HepG2 (cell line): Measurements from ENCODE around the gene MTA3. TPM values are rescaled to one million over a fixed set of nuclear protein-coding genes. Genes with fewer than 3 reads are reported as not detected.

Experiments used
- ATAC-seq: fragments of 200-7000 bp; cut with Tn5 transposase; 3 replicates; pipeline ENCODE4 v1.9.1; 2020; ENCODE audit warnings: mild to moderate bottlenecking, moderate library complexity
- BruUV-seq: library from RNA; stranded (reverse); fragments of 400-500 nt; replicated peaks from 2 replicates; lab custom pipeline; 2021; lab: Mats Ljungman, UMichigan
- CTCF ChIA-PET: fragments of 300-600 bp; formaldehyde crosslinking; extraction: SDS; loops from one replicate; lab custom pipeline; 2021; ENCODE audit warnings: low total read pairs, inconsistent platforms, low intra/inter-chr PET ratio; lab: Yijun Ruan, JAX
- POLR2A ChIA-PET: fragments of 350-600 bp; sonication (Branson Sonifier 250); formaldehyde crosslinking; loops from one replicate; lab custom pipeline; 2020; ENCODE audit warnings: antibody characterized with exemption, inconsistent platforms; lab: Yijun Ruan, JAX
- DNase-seq: peaks from one replicate; pipeline ENCODE4 v3.0.0-alpha.2; 2015; ENCODE audit warnings: low spot score
- FAIRE-seq: peaks from 3 replicates; lab custom pipeline; 2011; peaks lifted over from hg19 to GRCh38; lab: Jason Lieb, UNC
- H2AFZ ChIP-seq: one replicate; pipeline ENCODE4 v1.6.1; 2011; ENCODE audit warnings: low read length, inconsistent platforms
- H3K27ac ChIP-seq: fragments of 300-600 bp; 3 replicates; pipeline ENCODE4 v1.8.0; 2011; ENCODE audit warnings: mixed run types, mild to moderate bottlenecking, mixed read lengths, low read length, inconsistent platforms; ENCODE audit not compliant: insufficient read depth; ENCODE audit errors: extremely low read length
- H3K27me3 ChIP-seq, 2 experiments: fragments of 200-600 bp in 1 of 2; 2 replicates in 1 of 2; 3 replicates in 1 of 2; pipeline versions ENCODE4 v1.6.0 to v1.8.0; 2011; ENCODE audit warnings: low read length in 2 of 2, mild to moderate bottlenecking in 2 of 2, moderate library complexity in 2 of 2, inconsistent platforms in 1 of 2; ENCODE audit not compliant: insufficient read depth in 2 of 2, control insufficient read depth in 1 of 2
- H3K36me3 ChIP-seq, 2 experiments: fragments of 200-600 bp in 1 of 2; replicated peaks in 1 of 2; 2 replicates in 1 of 2; 3 replicates in 1 of 2; pipeline versions ENCODE4 v1.5.1 to v1.8.0; 2011; ENCODE audit warnings: low read length in 2 of 2, inconsistent platforms in 1 of 2; ENCODE audit not compliant: insufficient read depth in 2 of 2, control insufficient read depth in 1 of 2
- H3K4me1 ChIP-seq: 2 replicates; pipeline ENCODE4 v1.5.1; 2012; ENCODE audit warnings: low read length, inconsistent platforms; ENCODE audit not compliant: insufficient read depth
- H3K4me2 ChIP-seq: 2 replicates; pipeline ENCODE4 v1.6.0; 2011; ENCODE audit warnings: low read depth, low read length, inconsistent platforms
- H3K4me3 ChIP-seq, 3 experiments: fragments of 200-600 bp in 1 of 3; sonication (generic), shearing (Covaris generic) in 1 of 3; replicated peaks in 1 of 3; 2 replicates each; pipeline ENCODE4 v1.5.1; 2011 to 2016; ENCODE audit warnings: low read length in 3 of 3, inconsistent platforms in 2 of 3, low read depth in 2 of 3, mild to moderate bottlenecking in 2 of 3, control low read depth in 1 of 3, mixed read lengths in 1 of 3; ENCODE audit not compliant: insufficient read depth in 1 of 3
- H3K79me2 ChIP-seq: one replicate; pipeline ENCODE4 v1.6.1; 2011; ENCODE audit warnings: low read length, inconsistent platforms; ENCODE audit not compliant: insufficient read depth
- H3K9ac ChIP-seq: 2 replicates; pipeline ENCODE4 v1.6.0; 2011; ENCODE audit warnings: mild to moderate bottlenecking, low read depth, low read length, inconsistent platforms; ENCODE audit not compliant: insufficient read depth
- H3K9me3 ChIP-seq: 2 replicates; pipeline ENCODE4 v1.5.1; 2012; ENCODE audit warnings: mild to moderate bottlenecking, low read length
- H4K20me1 ChIP-seq: 2 replicates; pipeline ENCODE4 v1.6.0; 2011; ENCODE audit warnings: inconsistent platforms, mild to moderate bottlenecking, low read length, moderate library complexity; ENCODE audit not compliant: insufficient read depth
- ATF7-NPFF ChIP-seq: sonication (generic); formaldehyde crosslinking; IDR thresholded peaks from 2 replicates; pipeline ENCODE4 v1.8.1; 2023; ENCODE audit warnings: mild to moderate bottlenecking, low read depth, missing genetic modification reagents, moderate library complexity
- CTCF ChIP-seq: sonication (generic); formaldehyde crosslinking; IDR thresholded peaks from 2 replicates; pipeline ENCODE4 v1.5.0; 2020; ENCODE audit warnings: mild to moderate bottlenecking, missing genetic modification reagents, moderate library complexity
- ERF ChIP-seq: IDR thresholded peaks from 2 replicates; pipeline ENCODE4 v1.6.1; 2018; ENCODE audit warnings: missing biosample characterization, missing genetic modification reagents
- GABPB1 ChIP-seq: IDR thresholded peaks from 2 replicates; pipeline ENCODE4 v1.6.1; 2016; ENCODE audit warnings: mild to moderate bottlenecking, missing genetic modification reagents, moderate library complexity, missing compliant biosample characterization
- HOXA3 ChIP-seq: sonication (generic); formaldehyde crosslinking; IDR thresholded peaks from 2 replicates; pipeline ENCODE4 v1.5.0; 2020; ENCODE audit warnings: missing genetic modification reagents
- MATR3 ChIP-seq: sonication (generic); formaldehyde crosslinking; IDR thresholded peaks from 2 replicates; pipeline ENCODE4 v1.4.0; 2020; ENCODE audit warnings: missing genetic modification reagents
- RBAK ChIP-seq: sonication (generic); formaldehyde crosslinking; IDR thresholded peaks from 2 replicates; pipeline ENCODE4 v1.5.1; 2020; ENCODE audit warnings: mild to moderate bottlenecking, missing genetic modification reagents
- TBL1XR1 ChIP-seq: fragments of 150-350 bp; IDR thresholded peaks from 2 replicates; pipeline ENCODE4 v1.6.1; 2014; ENCODE audit warnings: borderline replicate concordance, low read length; ENCODE audit not compliant: partially characterized antibody
- ZNF256 ChIP-seq: sonication (generic); formaldehyde crosslinking; conservative IDR thresholded peaks from 2 replicates; pipeline ENCODE4 v1.4.0; 2020; ENCODE audit warnings: missing genetic modification reagents
- ZNF333 ChIP-seq: sonication (generic); formaldehyde crosslinking; IDR thresholded peaks from 2 replicates; pipeline ENCODE4 v1.4.0; 2020; ENCODE audit warnings: mild to moderate bottlenecking, missing genetic modification reagents, borderline replicate concordance
- ZNF367 ChIP-seq: sonication (generic); formaldehyde crosslinking; IDR thresholded peaks from 2 replicates; pipeline ENCODE4 v1.4.0; 2020; ENCODE audit warnings: missing genetic modification reagents, borderline replicate concordance
- ZNF557 ChIP-seq: sonication (generic); formaldehyde crosslinking; IDR thresholded peaks from 2 replicates; pipeline ENCODE4 v1.4.0; 2020; ENCODE audit warnings: missing genetic modification reagents
- ZNF674 ChIP-seq: sonication (generic); formaldehyde crosslinking; IDR thresholded peaks from 2 replicates; pipeline ENCODE4 v1.5.0; 2020; ENCODE audit warnings: low read depth, mild to moderate bottlenecking, missing genetic modification reagents
- ZNF850 ChIP-seq: sonication (generic); formaldehyde crosslinking; conservative IDR thresholded peaks from 2 replicates; pipeline ENCODE4 v1.9.0; 2021; ENCODE audit warnings: mild to moderate bottlenecking, missing genetic modification reagents
- WGBS: methylation state at CpG from one replicate; pipeline ENCODE4 v1.1.6; 2017; ENCODE audit warnings: low lambda C conversion rate; 5-methylcytosine and 5-hydroxymethylcytosine counted together
- in situ Hi-C: cut with HindIII; loops from 2 replicates; pipeline ENCODE4 v1.10.0; 2017; ENCODE audit warnings: low pct_unique_long_range_greater_than_20kb; ENCODE audit not compliant: extremely low pct_ligation_motif_present
- intact Hi-C: fragments of 100-400 bp; cut with micrococcal nuclease; formaldehyde crosslinking; loops from one replicate; pipeline ENCODE4 v1.10.0; 2022; ENCODE audit not compliant: unreplicated experiment
- polyA plus RNA-seq, 8 experiments: library from polyadenylated mRNA; depleted of rRNA in 3 of 8; stranded (reverse) in 7 of 8; unstranded in 1 of 8; fragments of >200 nt; fragmentation: Illumina TruSeq in 4 of 8; extraction: Trizol in 4 of 8; gene quantifications; 2 replicates each; pipeline versions ENCODE4 v1.2.1 to v1.2.3, GENCODE V29; 2011 to 2016; ENCODE audit warnings: low read depth in 4 of 8, missing spikeins in 1 of 8, mixed read lengths in 1 of 8; ENCODE audit not compliant: insufficient read depth in 1 of 8
- total RNA-seq, 5 experiments: library from RNA; depleted of rRNA; stranded (reverse); fragments of >200 nt; fragmentation: Illumina TruSeq; extraction: Trizol; gene quantifications; 2 replicates each; pipeline ENCODE4 v1.2.3, GENCODE V29; 2016; ENCODE audit warnings: low read depth in 1 of 5
- TF ChIP-seq, protein P1 (sequence below): sonication (generic); formaldehyde crosslinking; IDR thresholded peaks from 2 replicates; pipeline ENCODE4 v1.5.1; 2020; ENCODE audit warnings: mild to moderate bottlenecking, missing genetic modification reagents, moderate library complexity

MTA3 gene
- total and polyA plus RNA-seq, 2 of the 13 experiments (the other 11 are each of a cell fraction or from before 2014, with no cell fraction given): 48.8 to 77.8 TPM

DNA sequence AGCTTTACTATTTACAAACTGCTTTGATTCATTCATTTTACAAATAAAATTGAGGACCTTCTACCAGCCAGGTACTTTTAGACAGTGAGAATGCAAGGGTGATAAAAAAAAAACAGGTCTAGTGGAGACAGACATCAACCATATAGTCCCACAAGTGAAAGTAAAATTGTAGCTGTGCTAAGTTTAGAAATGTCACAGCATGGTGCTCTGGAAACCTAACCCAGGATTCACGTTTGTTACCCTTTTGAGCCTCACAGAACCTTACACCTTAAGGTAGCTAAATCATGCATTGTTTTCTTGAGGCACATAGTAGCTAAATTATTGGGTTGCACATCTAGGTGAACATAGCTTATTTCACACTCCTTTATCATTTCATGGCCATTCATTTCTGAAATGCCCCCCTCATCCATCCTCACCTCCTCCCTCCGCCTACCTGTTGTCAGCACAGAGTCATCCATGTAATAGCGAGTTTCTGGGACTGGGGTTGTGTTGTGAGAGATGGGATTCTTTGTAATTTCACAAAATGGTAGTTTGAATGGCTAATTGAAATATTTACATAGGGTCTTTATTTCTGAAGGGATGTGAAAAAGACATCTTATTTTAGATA lies 7.1 kb downstream of the MTA3 start:
- BruUV-seq: TSS peak; percentile 6
- Histone ChIP-seq H3K4me2 (no peak overlapping the region), H3K9ac (no peak overlapping the region), H2AFZ (no peak overlapping the region), H3K27ac (no peak overlapping the region), H3K27me3 (no peaks in the 10 kb centered on the region), H4K20me1 (no peaks in the 10 kb centered on the region; the same call in 1 of the 2 replicates), H3K36me3 (peaks cover 21 to 54% of the 10 kb centered on the region in 2 experiments), H3K4me3 (no peak overlapping the region), H3K79me2 (peaks cover 25% of the 10 kb centered on the region), H3K9me3 (no peaks in the 10 kb centered on the region), H3K4me1 (peaks cover 23% of the 10 kb centered on the region)
- ChIA-PET CTCF (no interaction called here), POLR2A (no interaction called here)
- intact Hi-C loops (no loop called here), in situ Hi-C loops (no loop called here)
- DNase-seq (no peak), FAIRE-seq (no peak), ATAC-seq (no peak)
- no peak for TF ChIP-seq GABPB1 (CRISPR knock-in tag)
- no peak for TF ChIP-seq TBL1XR1
- TF ChIP-seq ZNF333: no peak
- TF ChIP-seq RBAK (CRISPR knock-in tag): no peak
- no peak for TF ChIP-seq CTCF
- TF ChIP-seq ZNF256 (CRISPR knock-in tag): no peak
- no peak for TF ChIP-seq ZNF674 (CRISPR knock-in tag)
- no peak for TF ChIP-seq HOXA3 (CRISPR knock-in tag)
- TF ChIP-seq, protein P1, sequence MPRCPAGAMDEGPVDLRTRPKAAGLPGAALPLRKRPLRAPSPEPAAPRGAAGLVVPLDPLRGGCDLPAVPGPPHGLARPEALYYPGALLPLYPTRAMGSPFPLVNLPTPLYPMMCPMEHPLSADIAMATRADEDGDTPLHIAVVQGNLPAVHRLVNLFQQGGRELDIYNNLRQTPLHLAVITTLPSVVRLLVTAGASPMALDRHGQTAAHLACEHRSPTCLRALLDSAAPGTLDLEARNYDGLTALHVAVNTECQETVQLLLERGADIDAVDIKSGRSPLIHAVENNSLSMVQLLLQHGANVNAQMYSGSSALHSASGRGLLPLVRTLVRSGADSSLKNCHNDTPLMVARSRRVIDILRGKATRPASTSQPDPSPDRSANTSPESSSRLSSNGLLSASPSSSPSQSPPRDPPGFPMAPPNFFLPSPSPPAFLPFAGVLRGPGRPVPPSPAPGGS: no peak
- TF ChIP-seq ZNF557 (CRISPR knock-in tag): no peak
- no peak for TF ChIP-seq MATR3 (CRISPR knock-in tag)
- TF ChIP-seq ERF (CRISPR knock-in tag): no peak
- TF ChIP-seq ZNF367 (CRISPR knock-in tag): no peak
- TF ChIP-seq ATF7-NPFF (CRISPR knock-in tag): no peak
- no peak for TF ChIP-seq ZNF850 (CRISPR knock-in tag)
- 98% methylated on average over 3 of the region's 3 CpGs for WGBS
